HG03342 (cell line): Measurements from ENCODE around the gene C1orf122.
A peak's percentile ranks its signal among the peaks of the same experiment; 100 is the strongest.
"Not testable (repeated sequence)": the region's sequence is repeated elsewhere in the genome, so short reads cannot be mapped to it uniquely, and the experiment has no call there.

ENCODE experiments used
- ATAC-seq: cut with Tn5 transposase; IDR thresholded peaks from one replicate; pipeline ENCODE4 v1.9.1; 2021; ENCODE audit warnings: mild to moderate bottlenecking, moderate library complexity; ENCODE audit not compliant: unreplicated experiment

Gene C1orf122

DNA sequence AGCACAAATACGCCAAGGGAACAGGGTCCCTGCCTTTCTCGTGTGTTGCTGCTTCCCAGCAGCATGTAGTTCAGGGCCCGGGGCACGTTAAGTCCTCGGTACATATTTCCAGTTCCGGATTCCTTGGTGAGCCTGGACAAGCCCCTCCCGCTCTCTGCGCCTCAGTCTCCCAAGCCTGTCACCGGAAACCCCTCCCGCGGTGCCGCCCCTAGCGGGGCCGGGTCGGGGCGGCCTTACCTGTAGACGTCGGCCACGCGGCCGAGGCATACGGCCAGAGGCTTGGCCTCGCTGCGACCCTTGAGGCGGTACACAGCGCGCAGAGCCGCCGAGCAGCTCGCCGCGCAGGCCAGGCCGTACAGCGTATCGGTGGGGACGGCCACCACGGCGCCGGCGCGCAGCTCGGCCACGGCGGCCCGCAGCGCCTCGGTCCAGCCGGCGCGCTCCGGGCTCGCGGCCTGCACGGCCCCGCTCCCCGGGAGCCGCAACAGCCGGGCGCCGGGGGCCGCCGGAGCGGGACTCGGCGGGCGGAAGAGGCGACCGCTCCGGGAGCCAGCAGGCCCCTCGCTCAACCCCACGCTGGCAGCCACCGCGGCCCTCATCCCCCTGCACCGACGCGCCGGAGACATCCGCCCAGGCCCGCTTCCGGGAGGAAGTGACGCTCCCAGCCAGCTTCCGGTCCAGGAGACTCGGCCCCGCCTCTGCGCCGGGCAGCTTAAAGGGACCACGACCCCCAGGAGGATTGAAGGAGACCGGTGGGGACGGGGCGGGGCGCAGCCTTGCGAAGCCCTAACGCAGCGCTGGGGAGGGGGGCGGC is at the start of gene C1orf122, which contains the start of gene YRDC:
C1orf122 (plus strand) TSS at position 236 of the 814 bp plus-strand sequence. CDS start 615 bp downstream, outside the sequence.
YRDC (minus strand) TSS at position 654 of the 814 bp plus-strand sequence; CDS start at position 626, 28 bp downstream.
- peak; percentile 86 for ATAC-seq

DNA sequence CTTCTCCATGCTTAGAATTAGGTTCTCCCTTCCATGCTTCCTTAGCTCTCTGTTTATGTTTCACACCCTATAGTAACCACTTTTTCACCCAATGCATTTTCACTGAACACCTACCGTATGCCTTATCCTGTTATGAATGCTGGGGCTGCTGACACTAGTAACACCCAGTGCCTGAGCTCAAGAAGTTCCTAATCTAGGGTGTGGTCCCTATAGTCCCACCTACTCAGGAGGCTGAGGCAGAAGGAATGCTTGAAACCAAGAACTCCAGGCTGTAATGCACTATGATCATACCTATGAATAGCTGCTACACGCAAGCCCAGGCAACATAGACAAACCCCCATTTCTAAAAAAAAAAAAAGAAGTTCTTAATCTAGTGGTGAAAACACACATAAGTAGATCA is 48.1 kb upstream of the C1orf122 start:
- ATAC-seq: no peak

DNA sequence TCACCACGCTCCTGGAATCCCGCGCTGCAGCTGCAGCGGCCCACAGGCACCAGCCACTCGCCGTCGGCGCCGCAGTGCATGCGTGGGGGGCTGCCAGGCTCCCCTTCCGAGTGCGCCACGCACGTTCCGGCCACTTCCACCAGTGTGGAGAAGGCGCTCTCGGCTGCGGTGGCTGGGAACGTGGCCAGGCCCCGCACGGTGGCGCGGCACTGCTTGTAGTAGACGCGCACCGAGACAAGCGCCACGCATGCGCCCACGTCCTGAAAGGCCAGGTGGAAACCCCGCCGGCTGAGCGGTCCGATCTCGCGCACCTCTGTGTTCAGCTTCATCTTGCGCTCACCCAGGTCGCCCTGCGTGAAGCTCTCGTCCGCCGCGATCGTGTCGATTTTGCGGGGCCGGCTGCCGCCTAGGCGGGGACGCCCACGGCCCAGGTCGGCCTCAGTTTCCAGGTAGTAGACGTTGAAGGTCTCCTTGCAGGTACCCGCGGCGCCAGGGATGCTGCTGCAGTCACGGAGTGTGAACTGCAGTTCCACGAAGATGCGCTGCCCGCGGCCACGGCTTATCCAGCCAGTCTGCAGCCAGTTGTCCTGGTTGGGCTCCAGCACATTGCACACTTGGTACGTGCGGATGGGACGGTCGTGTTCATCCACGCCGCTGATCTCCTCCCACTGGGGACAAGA is 46.0 kb upstream of the C1orf122 start:
- no peak for ATAC-seq

DNA sequence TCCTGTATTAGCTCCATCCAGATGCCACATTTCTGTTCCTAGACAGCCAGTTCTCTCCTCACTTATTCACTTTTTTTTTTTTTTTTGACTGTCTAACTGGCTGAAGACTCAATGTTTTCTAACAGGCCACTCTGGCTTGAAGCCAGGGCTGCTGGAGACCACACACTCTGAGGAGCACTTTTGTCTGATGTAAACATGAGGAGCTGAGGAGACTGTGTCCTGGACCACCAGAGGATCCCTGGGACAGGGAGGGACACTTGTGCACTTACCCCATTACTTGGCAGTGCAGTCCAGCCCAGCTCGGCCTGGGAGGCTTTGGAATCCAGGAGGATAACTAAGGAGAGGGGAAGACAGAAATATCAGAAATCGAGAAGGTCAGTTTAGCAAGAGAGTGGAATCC is 45.1 kb upstream of the C1orf122 start:
- ATAC-seq: no peak

- ATAC-seq: no peak
These were observed 43.7 kb upstream of the C1orf122 start for GRCh38 chr1:37763791-37764413.

DNA sequence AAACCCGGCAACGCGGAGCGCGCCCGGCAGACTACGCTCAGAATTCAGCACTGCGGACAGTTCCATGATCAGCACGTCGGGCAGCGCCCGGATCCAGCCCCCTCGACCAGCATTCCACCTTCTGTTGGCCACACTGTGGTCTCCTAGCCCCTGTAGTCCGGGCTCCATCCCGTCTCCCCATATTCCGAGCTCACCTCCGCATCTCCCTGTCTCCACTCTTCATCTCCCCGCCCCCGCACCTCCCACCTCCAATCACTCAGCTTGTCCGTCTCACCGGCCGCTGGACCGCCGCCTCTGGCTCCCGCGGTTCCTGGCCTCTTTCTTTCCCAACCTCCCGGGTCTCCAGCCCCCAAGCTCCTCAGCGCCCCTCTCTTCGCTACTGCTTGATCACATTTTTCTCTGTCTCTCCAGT is 43.2 kb upstream of the C1orf122 start:
- ATAC-seq: no peak

DNA sequence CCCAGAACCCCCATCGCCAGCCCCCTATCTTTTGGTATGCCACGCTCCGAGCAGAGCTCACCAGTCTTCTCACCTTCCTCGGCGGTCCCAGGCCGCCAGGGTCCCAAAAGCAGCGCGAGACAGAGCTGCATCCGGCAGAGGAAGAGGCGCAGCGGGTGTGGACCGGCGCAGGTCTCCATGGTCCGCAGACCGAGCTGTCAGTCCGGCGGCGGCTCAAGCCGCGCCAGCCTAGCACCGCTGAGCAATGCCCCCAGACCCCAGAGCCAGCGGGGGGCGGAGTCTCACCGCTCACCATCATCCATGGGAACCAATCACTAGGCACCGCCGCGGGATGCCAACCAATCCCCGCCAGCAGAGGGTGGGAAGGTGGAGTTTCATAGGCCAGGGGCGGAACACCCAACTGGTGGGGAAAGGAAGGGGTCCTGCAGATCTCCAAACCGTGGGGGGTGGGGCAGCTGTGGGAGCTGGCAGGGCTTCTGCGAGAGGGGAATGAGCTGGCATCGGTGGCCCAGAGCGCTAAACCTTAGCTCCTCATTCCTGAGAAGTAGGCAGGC is 42.6 kb upstream of the C1orf122 start, which contains the start of gene EPHA10:
EPHA10 (minus strand) TSS at position 233 of the 554 bp plus-strand sequence; CDS start at position 179, 54 bp downstream.
- no peak for ATAC-seq

DNA sequence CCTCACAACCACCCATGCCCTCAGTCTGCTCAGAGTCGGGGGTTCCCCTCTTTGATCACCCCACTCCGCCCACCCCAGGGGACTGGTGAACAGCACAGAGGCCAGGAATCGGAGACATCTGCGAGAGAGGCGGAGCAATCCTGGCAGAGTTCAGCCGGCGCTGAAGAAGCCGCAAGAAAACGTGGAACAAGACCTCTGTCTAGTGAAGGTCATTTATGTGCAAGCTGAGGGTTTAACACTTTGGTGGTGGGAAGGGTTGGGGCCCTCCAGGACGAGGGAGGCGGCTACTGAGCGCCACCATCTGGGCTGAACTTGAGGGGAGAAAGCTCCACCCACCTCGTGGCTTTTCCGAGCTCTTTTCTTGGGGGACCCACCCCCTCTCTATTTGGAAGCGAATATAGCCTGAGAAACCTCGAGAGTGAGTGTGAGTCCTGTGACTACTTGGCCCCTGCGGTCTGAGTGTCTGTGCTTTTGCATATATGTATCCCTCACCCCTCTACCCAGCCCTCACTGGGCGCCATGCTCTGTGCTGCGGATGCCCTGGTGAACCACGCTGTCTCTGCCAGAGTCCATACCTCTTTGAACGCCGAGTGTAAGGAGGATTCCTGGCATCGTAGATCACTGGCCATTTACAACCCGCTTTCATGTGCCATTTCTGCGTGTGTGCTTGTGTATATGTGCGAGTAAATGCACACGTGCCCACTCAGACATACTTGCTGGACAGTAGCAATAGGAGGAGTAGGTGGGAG is 41.5 kb upstream of the C1orf122 start:
- ATAC-seq: no peak

DNA sequence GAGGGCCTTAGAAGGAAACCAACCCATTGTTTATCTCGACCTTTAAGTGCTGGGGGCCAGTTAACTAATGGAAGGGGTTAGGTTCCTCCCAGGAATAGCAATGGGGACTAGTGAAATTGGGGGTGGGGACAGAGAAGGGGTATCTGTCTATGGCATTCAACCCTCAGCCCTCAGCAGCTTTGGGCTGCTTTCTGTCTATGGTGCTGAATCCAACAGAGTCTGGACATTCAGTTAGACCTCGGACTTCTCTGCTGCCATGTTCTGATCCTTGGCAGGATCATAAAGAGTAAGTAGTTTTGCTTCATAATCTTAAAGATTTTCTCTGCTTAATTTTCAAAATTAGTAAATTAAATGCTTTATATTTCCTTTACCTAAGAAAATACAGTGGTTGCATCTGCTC is 40.1 kb upstream of the C1orf122 start:
- ATAC-seq: no peak

- not testable (repeated sequence) for ATAC-seq
These were observed 36.1 kb upstream of the C1orf122 start for GRCh38 chr1:37771440-37771839.

- ATAC-seq: no peak
These were observed 30.6 kb upstream of the C1orf122 start for GRCh38 chr1:37776946-37777516.

DNA sequence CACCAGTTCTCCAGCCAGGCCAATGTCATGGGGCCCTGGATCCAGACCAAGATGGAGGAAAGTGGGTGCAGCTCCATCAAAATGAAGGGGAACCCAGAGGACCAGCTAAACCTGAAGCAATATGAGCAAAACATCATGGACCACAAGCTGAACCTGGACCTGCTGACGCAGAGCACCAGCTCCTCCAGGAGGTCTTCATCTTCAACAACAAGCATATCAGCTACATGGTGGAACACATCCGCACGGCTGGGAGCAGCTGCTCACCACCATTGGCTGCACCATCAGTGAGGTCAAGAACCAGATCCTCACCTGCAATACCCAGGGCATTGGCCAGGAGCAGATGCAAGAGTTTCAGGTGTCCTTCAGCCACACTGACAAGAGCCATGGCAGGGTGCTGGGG is 28.9 kb upstream of the C1orf122 start:
- no peak for ATAC-seq

GRCh38 chr1:37782491-37782890 is 25.1 kb upstream of the C1orf122 start:
- no peak for ATAC-seq

DNA sequence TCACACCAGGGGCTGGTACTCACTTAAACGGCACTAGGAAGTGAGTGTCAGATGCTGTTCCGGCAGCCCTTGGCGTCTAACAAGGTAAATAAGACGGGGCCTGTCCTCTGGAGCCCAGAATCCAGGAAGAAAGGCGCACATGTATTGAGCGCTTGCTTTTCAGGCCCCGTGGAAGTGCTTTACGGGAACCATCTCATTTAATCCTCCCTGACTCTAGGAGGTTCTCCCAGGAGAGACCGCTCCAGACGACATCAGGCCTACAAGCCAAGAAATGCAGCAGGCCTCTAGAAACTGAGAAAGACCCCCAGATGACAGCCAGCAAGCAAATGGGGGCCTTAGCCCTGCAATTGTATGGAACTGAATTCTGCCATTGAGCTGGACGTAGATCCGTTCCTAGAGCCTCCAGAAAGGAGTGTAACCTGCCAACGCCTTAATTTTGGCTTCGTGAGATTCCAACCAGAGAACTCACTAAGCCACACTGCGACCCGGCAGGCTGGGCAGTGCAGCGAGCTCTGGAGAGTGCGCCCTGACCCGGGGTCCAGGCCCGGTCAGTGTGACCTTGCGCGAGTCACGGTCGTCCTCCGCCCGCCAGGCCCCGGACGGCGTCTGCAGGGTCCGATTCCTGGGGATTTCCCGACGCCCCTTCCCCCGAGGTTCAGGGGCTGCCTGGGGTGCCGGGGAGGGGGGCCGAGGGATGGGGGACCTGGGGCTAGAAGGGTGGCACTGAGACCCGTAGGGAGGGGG is 14.5 kb upstream of the C1orf122 start:
- ATAC-seq: no peak

GRCh38 chr1:37793773-37794371 is 13.7 kb upstream of the C1orf122 start, which contains the start of gene MANEAL:
MANEAL (plus strand) TSS chr1:37793847; CDS start chr1:37794183, 336 bp downstream.
- peak; percentile 61 for ATAC-seq

- ATAC-seq: peak; percentile 26
These were observed 12.9 kb upstream of the C1orf122 start for GRCh38 chr1:37794372-37795339.

DNA sequence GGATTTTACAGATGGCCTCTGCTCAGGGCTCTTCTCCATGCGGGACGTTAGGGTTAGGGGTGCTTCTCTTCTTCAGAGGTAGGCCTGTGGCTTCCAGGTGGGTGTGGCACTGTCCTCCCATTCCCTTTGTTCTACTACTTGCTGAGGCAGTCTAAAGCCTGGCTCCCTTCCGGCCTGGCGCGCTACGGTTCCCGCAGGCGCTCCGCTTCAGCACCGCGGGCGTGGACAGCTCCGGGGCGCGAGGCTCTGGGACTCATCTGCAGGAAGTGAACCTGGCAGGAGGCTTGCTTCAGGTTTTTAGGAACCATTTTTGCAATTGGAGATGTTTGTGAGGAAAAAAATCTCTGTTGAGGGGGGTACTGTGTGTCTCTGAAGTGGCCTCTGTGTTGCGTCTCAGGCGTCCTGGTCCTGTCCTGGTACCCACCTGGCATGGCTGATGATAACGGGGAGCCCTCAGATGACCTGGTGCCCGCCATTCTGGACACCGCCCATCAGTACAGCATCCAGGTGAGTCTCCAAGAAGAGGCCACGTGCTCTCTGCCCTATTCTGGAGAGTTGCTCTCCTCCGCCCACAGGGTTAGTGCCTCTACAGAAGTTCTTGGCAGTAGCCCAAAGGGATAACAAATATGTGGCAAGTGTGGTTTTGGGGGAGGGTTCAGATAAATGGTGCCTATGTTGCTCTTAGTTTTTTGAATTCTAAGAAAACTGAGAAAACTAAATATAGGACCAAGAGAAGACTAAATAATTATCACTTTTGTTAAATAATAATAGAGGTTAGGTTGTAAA is 12.1 kb upstream of the C1orf122 start:
- no peak for ATAC-seq
